HG03097 (cell line): Measurements from ENCODE around the gene DGKQ.

ENCODE experiments used
- ATAC-seq: cut with Tn5 transposase; IDR thresholded peaks from one replicate; pipeline ENCODE4 v1.9.1; 2021; ENCODE audit not compliant: unreplicated experiment, low FRiP score

Gene DGKQ

GRCh38 chr4:910366-911091 lies 62.8 kb downstream of the DGKQ start:
- ATAC-seq: no peak

- no peak for ATAC-seq
Measured at GRCh38 chr4:909821-910220, 63.5 kb downstream of the DGKQ start.

- ATAC-seq: no peak
Measured at GRCh38 chr4:909131-909571, 64.2 kb downstream of the DGKQ start.
